Lower lobe of right lung (tissue), 2 donors: Measurements from ENCODE around the gene CSN1S1. TPM values are rescaled to one million over a fixed set of nuclear protein-coding genes. Genes with fewer than 3 reads are reported as not detected.

Experiments
- ATAC-seq, 2 donors: fragments of 200-7000 bp; cut with Tn5 transposase; one replicate each; pipeline ENCODE4 v1.9.1; 2020 to 2022; ENCODE audit warnings: mild to moderate bottlenecking in 2 of 2, moderate library complexity in 2 of 2
- DNase-seq: peaks from one replicate; pipeline ENCODE4 v3.0.0-alpha.2; 2020
- H3K27ac ChIP-seq: fragments of 200-600 bp; one replicate; pipeline ENCODE4 v1.8.0; 2022
- H3K27me3 ChIP-seq: fragments of 200-600 bp; one replicate; pipeline ENCODE4 v1.8.0; 2022; ENCODE audit warnings: low read depth
- H3K36me3 ChIP-seq: fragments of 200-600 bp; one replicate; pipeline ENCODE4 v1.8.0; 2022; ENCODE audit warnings: mild to moderate bottlenecking
- H3K4me1 ChIP-seq: fragments of 200-600 bp; one replicate; pipeline ENCODE4 v1.8.0; 2022
- H3K4me3 ChIP-seq: fragments of 200-600 bp; one replicate; pipeline ENCODE4 v1.8.0; 2022; ENCODE audit warnings: mild to moderate bottlenecking
- H3K9me3 ChIP-seq: fragments of 200-600 bp; one replicate; pipeline ENCODE4 v1.8.0; 2022
- intact Hi-C: fragments of 100-400 bp; cut with DNase I; formaldehyde crosslinking; loops from one replicate; pipeline ENCODE4 v1.11.0; 2022
- total RNA-seq: library from RNA; stranded (reverse); fragmentation: NEBNext Ultra II Directional; extraction: Animal tissue kit (Norgen Biotek cat#: 25700); gene quantifications from one replicate; pipeline ENCODE4 v1.2.1, GENCODE V29; 2021
- TF ChIP-seq, protein P1 (sequence below): fragments of 200-600 bp; IDR thresholded peaks from one replicate; pipeline ENCODE4 v1.8.0; 2022; ENCODE audit warnings: antibody characterized with exemption, mild to moderate bottlenecking
- donor health status: DM: no; HTN: yes; CAD: no; lungs with severe emphysema.

Gene CSN1S1
- total RNA-seq, 1 donor from 2014 or later: not detected

DNA sequence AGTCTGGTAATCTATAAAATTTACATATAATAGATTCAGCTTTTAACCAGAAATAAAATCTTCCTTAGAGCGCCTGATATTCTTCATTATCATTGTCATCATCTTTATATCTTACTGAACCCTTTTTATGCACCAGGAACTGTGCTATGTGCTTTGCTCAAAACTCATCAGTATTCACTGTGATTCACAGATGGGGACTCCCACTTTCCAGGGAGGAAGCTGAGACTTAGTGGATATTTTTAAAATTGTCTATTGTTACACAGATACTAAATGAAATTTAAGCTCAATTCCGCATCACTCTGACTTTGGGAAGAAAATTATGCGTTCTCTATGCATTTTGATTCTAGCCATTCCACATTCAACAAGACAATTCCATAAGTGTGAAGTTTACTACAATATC, 36.1 kb upstream of the CSN1S1 start:
- Histone ChIP-seq H3K27me3 (no peaks in the 10 kb centered on the region), H3K27ac (no peak overlapping the region), H3K36me3 (no peaks in the 10 kb centered on the region), H3K9me3 (no peaks in the 10 kb centered on the region), H3K4me3 (no peak overlapping the region), H3K4me1 (no peaks in the 10 kb centered on the region)
- TF ChIP-seq, protein P1, sequence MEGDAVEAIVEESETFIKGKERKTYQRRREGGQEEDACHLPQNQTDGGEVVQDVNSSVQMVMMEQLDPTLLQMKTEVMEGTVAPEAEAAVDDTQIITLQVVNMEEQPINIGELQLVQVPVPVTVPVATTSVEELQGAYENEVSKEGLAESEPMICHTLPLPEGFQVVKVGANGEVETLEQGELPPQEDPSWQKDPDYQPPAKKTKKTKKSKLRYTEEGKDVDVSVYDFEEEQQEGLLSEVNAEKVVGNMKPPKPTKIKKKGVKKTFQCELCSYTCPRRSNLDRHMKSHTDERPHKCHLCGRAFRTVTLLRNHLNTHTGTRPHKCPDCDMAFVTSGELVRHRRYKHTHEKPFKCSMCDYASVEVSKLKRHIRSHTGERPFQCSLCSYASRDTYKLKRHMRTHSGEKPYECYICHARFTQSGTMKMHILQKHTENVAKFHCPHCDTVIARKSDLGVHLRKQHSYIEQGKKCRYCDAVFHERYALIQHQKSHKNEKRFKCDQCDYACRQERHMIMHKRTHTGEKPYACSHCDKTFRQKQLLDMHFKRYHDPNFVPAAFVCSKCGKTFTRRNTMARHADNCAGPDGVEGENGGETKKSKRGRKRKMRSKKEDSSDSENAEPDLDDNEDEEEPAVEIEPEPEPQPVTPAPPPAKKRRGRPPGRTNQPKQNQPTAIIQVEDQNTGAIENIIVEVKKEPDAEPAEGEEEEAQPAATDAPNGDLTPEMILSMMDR: no peak
- intact Hi-C loops: no loop called here
- DNase-seq (no peak), ATAC-seq (no peak)

DNA sequence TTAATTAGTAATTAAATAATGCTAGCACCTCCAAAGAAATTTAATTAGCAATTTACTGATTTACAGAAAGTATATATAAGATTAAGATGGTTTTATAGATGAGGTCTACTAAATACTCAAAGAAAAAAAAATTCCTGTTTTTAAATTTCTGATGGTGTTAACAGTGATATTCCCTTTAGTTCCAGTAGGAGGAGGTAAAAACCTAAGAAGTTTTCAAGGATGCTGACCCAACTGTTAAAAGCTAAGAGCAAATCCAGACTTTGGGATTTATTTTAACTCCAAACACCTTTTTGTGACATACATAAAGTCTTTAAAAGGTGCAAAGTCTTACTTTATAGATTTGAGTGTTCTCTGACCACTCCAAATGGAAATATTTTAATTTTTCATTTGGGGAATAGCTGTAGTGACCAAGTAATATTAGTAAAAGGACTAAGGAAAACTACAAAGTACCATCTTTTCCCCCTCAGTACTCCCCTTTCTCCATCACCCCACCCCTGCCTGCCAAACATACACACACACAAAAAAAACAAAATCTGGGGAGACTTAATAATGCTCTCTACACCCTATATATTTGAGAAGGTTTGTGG, 34.2 kb upstream of the CSN1S1 start:
- no peak for DNase-seq
- Histone ChIP-seq H3K36me3 (no peaks in the 10 kb centered on the region), H3K27me3 (no peaks in the 10 kb centered on the region), H3K4me1 (no peaks in the 10 kb centered on the region), H3K27ac (no peak overlapping the region), H3K9me3 (no peaks in the 10 kb centered on the region), H3K4me3 (no peak overlapping the region)
- ATAC-seq: no peak
- intact Hi-C loops: no loop called here
- TF ChIP-seq, protein P1: peak; percentile 39

DNA sequence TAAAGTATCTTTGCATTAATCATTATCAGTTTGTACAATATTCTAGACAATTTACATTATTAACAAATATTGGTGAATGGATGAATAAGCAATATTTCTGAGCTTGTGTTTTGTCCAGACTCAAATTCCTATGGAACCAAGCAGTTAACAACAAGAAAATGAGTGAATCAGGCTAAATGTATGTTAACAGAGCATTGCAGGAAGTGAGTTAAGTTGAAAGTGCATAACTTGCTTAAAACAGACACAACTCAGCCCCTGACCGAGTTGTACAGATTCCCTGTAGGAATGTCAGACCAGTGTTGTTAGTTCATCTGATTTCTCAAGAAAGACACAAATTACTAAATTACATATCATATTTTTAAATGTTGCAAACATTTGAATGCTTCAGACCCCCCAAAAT, 23.7 kb upstream of the CSN1S1 start:
- Histone ChIP-seq H3K27ac (no peak overlapping the region), H3K36me3 (no peaks in the 10 kb centered on the region), H3K4me1 (no peaks in the 10 kb centered on the region), H3K27me3 (no peaks in the 10 kb centered on the region), H3K9me3 (no peaks in the 10 kb centered on the region), H3K4me3 (no peak overlapping the region)
- TF ChIP-seq, protein P1: no peak
- no peak for ATAC-seq
- DNase-seq: no peak
- intact Hi-C loops: no loop called here

DNA sequence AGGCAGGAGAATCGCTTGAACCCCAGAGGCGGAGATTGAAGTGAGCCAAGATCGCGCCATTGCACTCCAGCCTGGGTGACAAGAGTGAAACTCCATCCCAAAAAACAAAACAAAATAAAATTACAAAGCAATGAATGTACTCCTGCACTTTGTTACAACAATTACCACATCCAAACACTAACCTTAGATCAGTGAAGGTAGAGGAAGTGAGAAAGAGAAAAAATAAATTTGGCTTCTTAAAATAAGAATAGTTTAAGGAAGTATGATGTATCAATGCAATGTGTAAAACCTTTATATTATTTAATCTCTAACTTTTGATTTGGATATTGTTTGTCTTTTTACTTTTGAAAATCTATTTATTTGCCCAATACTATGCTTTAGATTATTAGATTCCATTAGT, 21.7 kb upstream of the CSN1S1 start:
- TF ChIP-seq, protein P1: no peak

DNA sequence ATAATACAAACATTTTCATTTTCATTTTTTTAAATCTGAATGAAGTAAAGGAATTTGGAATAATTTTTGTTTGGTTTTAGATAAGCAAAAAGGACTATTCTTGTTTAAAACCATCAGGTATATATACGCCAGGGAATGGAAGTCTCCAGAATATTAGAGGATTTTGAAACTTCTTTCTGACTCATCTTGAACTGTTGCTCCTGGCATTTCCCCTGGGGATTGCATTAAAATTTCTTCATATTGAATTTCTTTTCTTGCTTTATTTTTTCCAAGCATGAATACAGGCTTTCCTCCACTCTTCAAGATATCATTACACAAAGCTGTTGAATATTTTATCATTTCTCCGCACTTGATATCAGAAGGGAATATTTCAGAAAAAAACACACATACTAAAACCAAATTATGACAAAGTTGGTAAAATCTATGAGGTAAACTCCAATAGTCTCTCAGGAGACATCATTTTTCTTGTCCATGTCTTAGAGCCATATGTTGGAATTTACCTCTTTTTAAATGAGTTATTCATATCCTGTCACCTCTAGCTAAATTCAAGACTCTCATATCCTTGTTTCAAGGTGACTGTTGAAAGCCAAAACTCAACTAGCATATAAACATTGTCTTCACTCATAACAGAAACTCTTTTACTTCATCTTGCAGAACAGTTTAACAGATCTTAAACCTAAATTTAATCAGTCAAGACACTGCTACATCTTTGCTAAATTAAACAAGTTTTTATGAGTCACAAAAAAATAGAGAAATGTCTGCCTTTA, 20.7 kb upstream of the CSN1S1 start:
- Histone ChIP-seq H3K4me3 (no peak overlapping the region), H3K27me3 (no peaks in the 10 kb centered on the region), H3K36me3 (no peaks in the 10 kb centered on the region), H3K4me1 (no peaks in the 10 kb centered on the region), H3K27ac (no peak overlapping the region), H3K9me3 (no peaks in the 10 kb centered on the region)
- no peak for DNase-seq
- intact Hi-C loops: no loop called here
- TF ChIP-seq, protein P1: no peak
- ATAC-seq: no peak

More for the DNA sequence above, 21.7 kb upstream of the CSN1S1 start:
- H3K9me3 ChIP-seq: no peaks in the 10 kb centered on the region
- no peak overlapping the region for H3K4me3 ChIP-seq
- intact Hi-C loops: no loop called here
- H3K27me3 ChIP-seq: no peaks in the 10 kb centered on the region
- no peaks in the 10 kb centered on the region for H3K36me3 ChIP-seq
- no peak overlapping the region for H3K27ac ChIP-seq
- no peaks in the 10 kb centered on the region for H3K4me1 ChIP-seq
- no peak for DNase-seq
- ATAC-seq: no peak
